ENCODE results near the gene CCDC127. TPM values are rescaled to one million over a fixed set of nuclear protein-coding genes. Genes with fewer than 3 reads are reported as not detected.
"Not testable (repeated sequence)": the region's sequence is repeated elsewhere in the genome, so short reads cannot be mapped to it uniquely, and the experiment has no call there.

The CCDC127 gene
- total and polyA plus RNA-seq, 2 of the 13 experiments (the other 11 are each of a cell fraction or from before 2014, with no cell fraction given), result 2.9 to 4.3 TPM

- H2AFZ ChIP-seq (ENCODE audit: low read length); H3K27ac ChIP-seq (ENCODE audit: extremely low read length, insufficient read depth, low read length); H3K4me2 ChIP-seq (ENCODE audit: low read depth, low read length); BruUV-seq (replicated peaks); POLR2A ChIA-PET; intact Hi-C loops (cut with micrococcal nuclease; ENCODE audit: unreplicated experiment); in situ Hi-C loops (cut with HindIII; ENCODE audit: extremely low pct_ligation_motif_present, low pct_unique_long_range_greater_than_20kb); H4K20me1 ChIP-seq (ENCODE audit: insufficient read depth, low read length); ATAC-seq; H3K9ac ChIP-seq (ENCODE audit: insufficient read depth, low read depth, low read length); DNase-seq (ENCODE audit: low spot score); FAIRE-seq; H3K27me3 ChIP-seq (ENCODE audit: control insufficient read depth in 1 of 2, insufficient read depth in 2 of 2, low read length in 2 of 2); CTCF ChIA-PET (ENCODE audit: low intra/inter-chr PET ratio, low total read pairs); H3K4me3 ChIP-seq (replicated peaks in 1 of 3; ENCODE audit: insufficient read depth in 1 of 3, low read depth in 2 of 3, low read length in 3 of 3); H3K79me2 ChIP-seq (ENCODE audit: insufficient read depth, low read length); H3K4me1 ChIP-seq (ENCODE audit: insufficient read depth, low read length); H3K9me3 ChIP-seq (ENCODE audit: low read length): not testable (repeated sequence)
- WGBS (ENCODE audit: low lambda C conversion rate), result 93% methylated on average over 7 of the region's 12 CpGs
- H3K36me3 ChIP-seq (replicated peaks in 1 of 2; ENCODE audit: control insufficient read depth in 1 of 2, insufficient read depth in 2 of 2, low read length in 2 of 2), result peaks cover 9 to 36% of the 10 kb centered on the region in 2 experiments; a peak in 4 of 5 replicates
These were observed 33.1 kb upstream of the CCDC127 start for GRCh38 chr5:251016-251415.

GRCh38 chr5:250396-250795 is 32.4 kb upstream of the CCDC127 start:
- H3K79me2 ChIP-seq (ENCODE audit: insufficient read depth, low read length); H3K9ac ChIP-seq (ENCODE audit: insufficient read depth, low read depth, low read length); H3K9me3 ChIP-seq (ENCODE audit: low read length); in situ Hi-C loops (cut with HindIII; ENCODE audit: extremely low pct_ligation_motif_present, low pct_unique_long_range_greater_than_20kb); BruUV-seq (replicated peaks); H3K4me2 ChIP-seq (ENCODE audit: low read depth, low read length); CTCF ChIA-PET (ENCODE audit: low intra/inter-chr PET ratio, low total read pairs); POLR2A ChIA-PET; intact Hi-C loops (cut with micrococcal nuclease; ENCODE audit: unreplicated experiment); H4K20me1 ChIP-seq (ENCODE audit: insufficient read depth, low read length); H3K4me1 ChIP-seq (ENCODE audit: insufficient read depth, low read length); FAIRE-seq; H3K27ac ChIP-seq (ENCODE audit: extremely low read length, insufficient read depth, low read length); H3K4me3 ChIP-seq (replicated peaks in 1 of 3; ENCODE audit: insufficient read depth in 1 of 3, low read depth in 2 of 3, low read length in 3 of 3); DNase-seq (ENCODE audit: low spot score); H2AFZ ChIP-seq (ENCODE audit: low read length); H3K27me3 ChIP-seq (ENCODE audit: control insufficient read depth in 1 of 2, insufficient read depth in 2 of 2, low read length in 2 of 2): not testable (repeated sequence)
- H3K36me3 ChIP-seq (replicated peaks in 1 of 2; ENCODE audit: control insufficient read depth in 1 of 2, insufficient read depth in 2 of 2, low read length in 2 of 2), result peaks cover 9 to 38% of the 10 kb centered on the region in 2 experiments; a peak in 4 of 5 replicates
- 100% methylated on average over 3 of the region's 9 CpGs for WGBS (ENCODE audit: low lambda C conversion rate)
- peak; percentile 26; the same call in 1 of the 3 replicates for ATAC-seq

- WGBS (ENCODE audit: low lambda C conversion rate), result 98% methylated on average over 5 of the region's 5 CpGs
- intact Hi-C loops (cut with micrococcal nuclease; ENCODE audit: unreplicated experiment); H3K4me2 ChIP-seq (ENCODE audit: low read depth, low read length); FAIRE-seq; CTCF ChIA-PET (ENCODE audit: low intra/inter-chr PET ratio, low total read pairs); H4K20me1 ChIP-seq (ENCODE audit: insufficient read depth, low read length); H3K9ac ChIP-seq (ENCODE audit: insufficient read depth, low read depth, low read length); H3K4me1 ChIP-seq (ENCODE audit: insufficient read depth, low read length); POLR2A ChIA-PET; in situ Hi-C loops (cut with HindIII; ENCODE audit: extremely low pct_ligation_motif_present, low pct_unique_long_range_greater_than_20kb); DNase-seq (ENCODE audit: low spot score); H3K27me3 ChIP-seq (ENCODE audit: control insufficient read depth in 1 of 2, insufficient read depth in 2 of 2, low read length in 2 of 2); H2AFZ ChIP-seq (ENCODE audit: low read length); H3K27ac ChIP-seq (ENCODE audit: extremely low read length, insufficient read depth, low read length); H3K4me3 ChIP-seq (replicated peaks in 1 of 3; ENCODE audit: insufficient read depth in 1 of 3, low read depth in 2 of 3, low read length in 3 of 3); ATAC-seq; H3K9me3 ChIP-seq (ENCODE audit: low read length); H3K79me2 ChIP-seq (ENCODE audit: insufficient read depth, low read length); BruUV-seq (replicated peaks): not testable (repeated sequence)
- H3K36me3 ChIP-seq (replicated peaks in 1 of 2; ENCODE audit: control insufficient read depth in 1 of 2, insufficient read depth in 2 of 2, low read length in 2 of 2), result peaks cover 8 to 39% of the 10 kb centered on the region in 2 experiments; a peak in 4 of 5 replicates
These were observed 27.8 kb upstream of the CCDC127 start for GRCh38 chr5:245717-246116.

GRCh38 chr5:243683-244367 is 25.9 kb upstream of the CCDC127 start:
- H2AFZ ChIP-seq (ENCODE audit: low read length); H3K9ac ChIP-seq (ENCODE audit: insufficient read depth, low read depth, low read length); BruUV-seq (replicated peaks); CTCF ChIA-PET (ENCODE audit: low intra/inter-chr PET ratio, low total read pairs); H3K4me1 ChIP-seq (ENCODE audit: insufficient read depth, low read length); POLR2A ChIA-PET; FAIRE-seq; DNase-seq (ENCODE audit: low spot score); H4K20me1 ChIP-seq (ENCODE audit: insufficient read depth, low read length); in situ Hi-C loops (cut with HindIII; ENCODE audit: extremely low pct_ligation_motif_present, low pct_unique_long_range_greater_than_20kb); ATAC-seq; intact Hi-C loops (cut with micrococcal nuclease; ENCODE audit: unreplicated experiment); H3K4me2 ChIP-seq (ENCODE audit: low read depth, low read length); H3K27ac ChIP-seq (ENCODE audit: extremely low read length, insufficient read depth, low read length); H3K27me3 ChIP-seq (ENCODE audit: control insufficient read depth in 1 of 2, insufficient read depth in 2 of 2, low read length in 2 of 2); H3K79me2 ChIP-seq (ENCODE audit: insufficient read depth, low read length); H3K9me3 ChIP-seq (ENCODE audit: low read length); H3K4me3 ChIP-seq (replicated peaks in 1 of 3; ENCODE audit: insufficient read depth in 1 of 3, low read depth in 2 of 3, low read length in 3 of 3): not testable (repeated sequence)
- peaks cover 12 to 40% of the 10 kb centered on the region in 2 experiments; a peak in 4 of 5 replicates for H3K36me3 ChIP-seq (replicated peaks in 1 of 2; ENCODE audit: control insufficient read depth in 1 of 2, insufficient read depth in 2 of 2, low read length in 2 of 2)
- 94% methylated on average over 12 of the region's 12 CpGs for WGBS (ENCODE audit: low lambda C conversion rate)

Data from HepG2 (cell line).